K562 (cell line): ENCODE measurements around the gene GLRX3. TPM values are rescaled to one million over a fixed set of nuclear protein-coding genes. Genes with fewer than 3 reads are reported as not detected.

Source experiments
- ARID3A ChIP-seq: IDR thresholded peaks from 2 replicates; pipeline ENCODE4 v1.6.1; 2012; ENCODE audit warnings: low read depth, low read length, improper control_type of control experiment, borderline replicate concordance
- CAMTA2 ChIP-seq: fragments of 250-450 bp; sonication (Bioruptor Pico); conservative IDR thresholded peaks from 2 replicates; pipeline ENCODE4 v1.5.1; 2022
- CHD2 ChIP-seq: IDR thresholded peaks from 2 replicates; pipeline ENCODE4 v1.6.1; 2011; ENCODE audit warnings: low read depth, low read length
- ELK1 ChIP-seq: sonication (generic); formaldehyde crosslinking; IDR thresholded peaks from 2 replicates; pipeline ENCODE4 v1.8.1; 2022; ENCODE audit warnings: missing genetic modification reagents
- FOXJ2 ChIP-seq: fragments of 200-800 bp; sonication (Bioruptor generic); IDR thresholded peaks from 2 replicates; pipeline ENCODE4 v1.6.1; 2016; ENCODE audit warnings: missing genetic modification characterization, missing compliant biosample characterization
- FOXM1 ChIP-seq, 2 experiments: fragments of 450-650 bp in 1 of 2; sonication (generic) in 1 of 2; formaldehyde crosslinking in 1 of 2; IDR thresholded peaks; 2 replicates each; pipeline versions ENCODE4 v1.6.1 to v1.9.0; 2017 to 2022; ENCODE audit warnings: low read depth in 2 of 2, mild to moderate bottlenecking in 2 of 2, missing genetic modification reagents in 1 of 2, moderate library complexity in 1 of 2
- NR2C2 ChIP-seq, 2 experiments: fragments of 200-800 bp in 1 of 2; sonication (Bioruptor generic) in 1 of 2; sonication (generic) in 1 of 2; formaldehyde crosslinking in 1 of 2; IDR thresholded peaks; 2 replicates each; pipeline versions ENCODE4 v1.6.1 to v1.8.0; 2016 to 2022; ENCODE audit warnings: mild to moderate bottlenecking in 1 of 2, missing compliant biosample characterization in 1 of 2, missing genetic modification characterization in 1 of 2, missing genetic modification reagents in 1 of 2
- NUFIP1 ChIP-seq: fragments of 450-650 bp; IDR thresholded peaks from 2 replicates; pipeline ENCODE4 v1.6.1; 2018; ENCODE audit not compliant: partially characterized antibody
- PHB2 ChIP-seq: fragments of 450-650 bp; IDR thresholded peaks from 2 replicates; pipeline ENCODE4 v1.6.1; 2017; ENCODE audit warnings: low read depth
- POLR2H ChIP-seq: IDR thresholded peaks from 2 replicates; pipeline ENCODE4 v1.6.1; 2016; ENCODE audit warnings: missing genetic modification characterization, low read depth, mild to moderate bottlenecking, control low read depth, missing compliant biosample characterization, moderate library complexity
- PRPF4 ChIP-seq: fragments of 200-400 bp; formaldehyde crosslinking; IDR thresholded peaks from one replicate; pipeline ENCODE4 v1.6.1; 2017; ENCODE audit warnings: low read length, low read depth, mild to moderate bottlenecking; ENCODE audit not compliant: insufficient read depth, poor library complexity, severe bottlenecking
- RAD51 ChIP-seq: fragments of 450-650 bp; IDR thresholded peaks from 2 replicates; pipeline ENCODE4 v1.7.1; 2016; ENCODE audit warnings: low read depth, mild to moderate bottlenecking, borderline replicate concordance
- STAG1 ChIP-seq: sonication (generic); formaldehyde crosslinking; IDR thresholded peaks from 2 replicates; pipeline ENCODE4 v1.5.0; 2020; ENCODE audit warnings: missing genetic modification reagents, borderline replicate concordance
- TCF7L2 ChIP-seq: fragments of 150-350 bp; IDR thresholded peaks from 2 replicates; pipeline ENCODE4 v1.6.1; 2016; ENCODE audit warnings: low read depth, mild to moderate bottlenecking, low read length, moderate library complexity
- XRCC4 ChIP-seq: IDR thresholded peaks from one replicate; pipeline ENCODE4 v1.6.1; 2011; ENCODE audit not compliant: insufficient read depth, insufficient read length; ENCODE audit errors: extremely low read depth
- ZBED1 ChIP-seq: IDR thresholded peaks from 2 replicates; pipeline ENCODE4 v1.6.1; 2014
- ZBTB17 ChIP-seq: fragments of 450-650 bp; formaldehyde crosslinking; IDR thresholded peaks from 2 replicates; pipeline ENCODE4 v1.4.0; 2020; ENCODE audit warnings: mild to moderate bottlenecking
- ZBTB7A ChIP-seq: IDR thresholded peaks from 2 replicates; pipeline ENCODE4 v1.6.1; 2011; ENCODE audit warnings: low read depth, mild to moderate bottlenecking, low read length, moderate library complexity, borderline replicate concordance; ENCODE audit not compliant: control insufficient read depth
- ZKSCAN3 ChIP-seq: fragments of 250-450 bp; sonication (Bioruptor Pico); IDR thresholded peaks from 2 replicates; pipeline ENCODE4 v1.4.0; 2020
- ZNF282 ChIP-seq: sonication (generic); formaldehyde crosslinking; IDR thresholded peaks from 2 replicates; pipeline ENCODE4 v1.8.1; 2023; ENCODE audit warnings: missing genetic modification reagents
- ZNF655 ChIP-seq: fragments of 250-450 bp; sonication (Bioruptor Pico); IDR thresholded peaks from 2 replicates; pipeline ENCODE4 v1.5.0; 2021
- ZSCAN32 ChIP-seq: fragments of 450-650 bp; formaldehyde crosslinking; IDR thresholded peaks from 2 replicates; pipeline ENCODE4 v1.4.0; 2020; ENCODE audit warnings: mild to moderate bottlenecking, moderate library complexity
- polyA plus RNA-seq, 8 experiments: library from polyadenylated mRNA; depleted of rRNA in 4 of 8; stranded (reverse) in 5 of 8; unstranded in 3 of 8; fragments of >200 nt; fragmentation: Nextera tagmentation in 2 of 8; fragmentation: Illumina TruSeq in 1 of 8; extraction: Ambion mirVana in 2 of 8; extraction: Trizol in 1 of 8; gene quantifications; 2 replicates each; pipeline versions ENCODE4 v1.2.1 to v1.2.3, GENCODE V29; 2011 to 2014; ENCODE audit warnings: inconsistent platforms in 1 of 8, missing spikeins in 1 of 8
- total RNA-seq, 7 experiments: library from RNA; depleted of rRNA in 6 of 7; stranded (reverse); fragments of >200 nt in 6 of 7; fragmentation: Illumina TruSeq in 2 of 7; extraction: Trizol in 2 of 7; gene quantifications; 2 replicates each; pipeline versions ENCODE4 v1.2.1 to v1.2.3, GENCODE V29; 2011 to 2021; ENCODE audit warnings: low replicate concordance in 1 of 7
- TF ChIP-seq, protein P1 (sequence below): sonication (generic); formaldehyde crosslinking; IDR thresholded peaks from 2 replicates; pipeline ENCODE4 v1.8.0; 2022; ENCODE audit warnings: mild to moderate bottlenecking, missing genetic modification reagents

Gene GLRX3
- total and polyA plus RNA-seq, 9 of the 15 experiments (the other 6 are each of a cell fraction or from before 2014, with no cell fraction given): 115 to 190 (median 169) TPM

DNA sequence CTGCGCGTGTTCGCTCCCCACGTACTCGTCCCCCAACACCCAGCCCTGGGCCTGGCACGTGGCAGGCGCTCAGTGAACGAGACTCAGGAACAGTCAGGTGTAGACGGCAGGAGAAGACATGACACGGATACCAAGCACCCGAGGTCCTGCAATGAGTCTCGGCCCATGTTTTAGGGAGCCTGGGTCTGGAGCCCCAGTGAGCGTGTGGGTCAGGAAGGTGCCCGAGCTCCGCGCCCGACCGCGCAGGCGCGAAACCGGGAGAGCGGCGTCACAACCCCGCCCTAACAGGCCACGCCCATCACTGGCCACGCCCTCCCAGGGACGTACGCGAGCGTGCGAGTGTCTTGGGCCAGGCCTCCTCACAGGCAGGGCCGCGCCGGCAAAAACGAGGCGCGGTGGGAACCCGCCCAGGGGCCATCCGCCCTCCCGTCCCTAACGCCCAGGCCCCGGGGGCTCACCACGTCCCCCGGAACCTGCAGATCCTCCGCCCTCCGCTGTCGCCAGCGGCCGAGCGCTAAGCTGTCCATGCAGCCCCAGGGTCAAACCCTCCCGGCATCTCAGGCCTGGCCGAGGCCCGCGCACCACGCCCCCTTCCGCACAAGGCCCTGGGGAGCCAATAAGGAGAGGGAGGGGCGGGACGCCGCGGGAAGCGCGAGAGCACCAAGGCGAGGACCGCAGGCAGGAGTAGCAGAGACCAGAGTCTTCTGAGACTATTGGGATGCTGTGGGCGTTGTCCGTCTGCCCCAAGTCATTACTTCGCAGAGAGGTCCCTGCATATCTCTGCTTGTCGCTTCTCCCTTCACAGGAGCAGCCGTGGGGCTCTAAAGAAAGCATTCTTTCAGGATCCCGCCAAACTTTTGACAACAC, 25.7 kb upstream of the GLRX3 start, which contains the start of gene C10orf143 (continued):
- no peak for TF ChIP-seq FOXJ2 (tag)
- peak; percentile 76 for TF ChIP-seq CHD2
- no peak for TF ChIP-seq CAMTA2 (CRISPR knock-in tag)
- no peak for TF ChIP-seq ZNF282
- no peak for TF ChIP-seq ARID3A
- no peak for TF ChIP-seq STAG1 (CRISPR knock-in tag)
- no peak for TF ChIP-seq ZBTB7A
- no peak for TF ChIP-seq XRCC4
- TF ChIP-seq TCF7L2: no peak
- TF ChIP-seq NUFIP1: no peak
- TF ChIP-seq ELK1 (CRISPR knock-in tag): no peak
- TF ChIP-seq RAD51: no peak
- TF ChIP-seq PRPF4: no peak
- TF ChIP-seq NR2C2 (CRISPR knock-in tag; IDR thresholded peaks at IDR 0.05): no peak
- no peak for TF ChIP-seq NR2C2 (tag; IDR thresholded peaks at IDR 0.05)
- TF ChIP-seq ZBTB17 (CRISPR knock-in tag): peak; percentile 99
- no peak for TF ChIP-seq FOXM1 (IDR thresholded peaks at IDR 0.05; ENCODE audit: low read depth)
- TF ChIP-seq FOXM1 (CRISPR knock-in tag; IDR thresholded peaks at IDR 0.05; ENCODE audit: low read depth): no peak
- TF ChIP-seq ZNF655 (CRISPR knock-in tag): no peak
- no peak for TF ChIP-seq ZKSCAN3
- TF ChIP-seq PHB2: no peak
- TF ChIP-seq ZSCAN32 (CRISPR knock-in tag): no peak
- 0 out of 2 replicates have a peak, but pooled peaks have one; percentile 41 for TF ChIP-seq POLR2H (tag)
- no peak for TF ChIP-seq ZBED1
- TF ChIP-seq, protein P1, sequence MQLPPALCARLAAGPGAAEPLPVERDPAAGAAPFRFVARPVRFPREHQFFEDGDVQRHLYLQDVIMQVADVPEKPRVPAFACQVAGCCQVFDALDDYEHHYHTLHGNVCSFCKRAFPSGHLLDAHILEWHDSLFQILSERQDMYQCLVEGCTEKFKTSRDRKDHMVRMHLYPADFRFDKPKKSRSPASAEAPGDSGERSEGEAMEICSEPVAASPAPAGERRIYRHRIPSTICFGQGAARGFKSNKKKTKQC (CRISPR knock-in tag): no peak
